Activated CD4-positive, alpha-beta T cell treated with anti-CD3 and anti-CD28 coated beads for 4 hours (primary cell): ENCODE results near the gene ADAMTS6.
A peak's percentile ranks its signal among the peaks of the same experiment; 100 is the strongest.

Source experiments
- DNase-seq, 2 donors: peaks; one replicate each; pipeline ENCODE4 v3.0.0-alpha.2; 2020

The ADAMTS6 gene

DNA sequence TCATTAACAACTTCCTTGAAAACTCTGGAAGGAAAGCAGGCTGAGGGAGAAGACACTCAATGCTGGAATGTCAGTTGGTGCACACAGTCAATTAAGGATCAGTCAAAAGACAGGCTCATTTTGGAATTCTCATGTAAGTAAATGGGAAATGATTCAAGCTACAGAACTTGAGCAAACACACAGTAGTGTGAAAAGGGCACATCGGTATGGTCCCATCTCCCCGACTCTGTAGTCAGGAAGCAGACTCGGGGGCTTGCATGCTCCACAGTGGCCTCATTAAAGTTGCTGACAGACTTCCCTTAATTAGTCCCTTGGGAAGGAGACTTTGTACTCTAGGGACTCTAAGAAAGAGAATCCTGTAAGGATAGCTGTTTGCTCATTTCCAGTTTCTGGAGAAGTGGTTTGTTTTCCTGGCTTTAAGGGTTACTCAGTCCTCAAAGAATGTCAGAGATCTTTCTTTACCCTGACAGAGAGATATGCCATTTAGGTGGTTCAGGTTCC, 339.2 kb downstream of the ADAMTS6 start:
- DNase-seq, result no peak

DNA sequence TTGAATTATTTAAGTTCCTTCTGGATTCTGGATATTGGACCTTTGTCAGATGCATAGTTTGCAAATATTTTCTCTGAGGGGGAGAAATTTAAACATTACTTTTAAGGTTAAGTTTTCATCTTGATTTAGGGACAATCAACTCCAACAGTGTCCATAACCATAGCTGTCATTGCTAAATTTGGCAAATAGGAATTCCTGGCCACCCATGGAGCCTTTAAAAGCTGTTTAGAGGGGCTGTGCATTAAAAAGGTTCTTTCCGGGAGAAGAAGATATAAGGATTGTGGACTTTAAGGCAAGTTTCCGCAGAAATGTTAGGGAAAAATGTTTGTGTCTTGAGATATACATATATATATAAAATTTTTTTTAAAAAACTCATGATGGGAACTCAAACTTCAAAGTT, 339.7 kb downstream of the ADAMTS6 start:
- DNase-seq, result no peak

DNA sequence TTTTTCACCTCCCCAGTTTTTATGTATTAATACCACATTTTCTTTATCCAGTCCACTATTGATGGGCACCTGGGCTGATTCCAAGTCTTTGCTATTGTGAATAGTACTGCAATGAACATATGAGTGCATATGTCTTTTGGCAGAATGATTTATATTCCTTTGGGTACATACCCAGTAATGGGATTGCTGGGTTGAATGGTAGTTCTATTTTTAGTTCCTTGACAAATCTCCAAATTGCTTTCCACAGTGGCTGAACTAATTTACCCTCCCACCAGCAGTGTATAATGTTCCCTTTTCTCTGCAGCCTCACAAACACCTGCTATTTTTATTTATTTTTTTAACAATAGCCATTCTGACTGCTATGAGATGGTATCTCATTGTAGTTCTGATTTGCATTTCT, 340.2 kb downstream of the ADAMTS6 start:
- no peak for DNase-seq

DNA sequence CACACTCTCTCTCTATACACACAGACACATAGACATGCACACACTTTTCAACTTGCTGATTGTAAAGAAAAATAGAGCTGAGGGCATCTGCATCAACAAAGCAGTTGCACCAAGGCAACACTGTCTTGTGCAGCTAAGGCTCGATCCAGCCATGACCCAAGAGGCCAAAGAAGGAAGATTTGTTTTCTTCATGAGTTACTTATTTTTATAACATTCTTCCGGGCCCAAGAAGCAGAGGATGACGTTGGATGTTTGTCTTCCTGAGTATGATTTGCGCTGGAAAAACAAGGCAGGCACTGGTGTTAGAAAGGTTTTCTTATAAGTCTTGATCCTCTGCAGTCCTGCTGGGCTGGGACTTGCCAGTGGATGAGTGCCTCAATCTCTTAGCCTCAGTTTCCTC, 344.1 kb downstream of the ADAMTS6 start:
- DNase-seq, result no peak

DNA sequence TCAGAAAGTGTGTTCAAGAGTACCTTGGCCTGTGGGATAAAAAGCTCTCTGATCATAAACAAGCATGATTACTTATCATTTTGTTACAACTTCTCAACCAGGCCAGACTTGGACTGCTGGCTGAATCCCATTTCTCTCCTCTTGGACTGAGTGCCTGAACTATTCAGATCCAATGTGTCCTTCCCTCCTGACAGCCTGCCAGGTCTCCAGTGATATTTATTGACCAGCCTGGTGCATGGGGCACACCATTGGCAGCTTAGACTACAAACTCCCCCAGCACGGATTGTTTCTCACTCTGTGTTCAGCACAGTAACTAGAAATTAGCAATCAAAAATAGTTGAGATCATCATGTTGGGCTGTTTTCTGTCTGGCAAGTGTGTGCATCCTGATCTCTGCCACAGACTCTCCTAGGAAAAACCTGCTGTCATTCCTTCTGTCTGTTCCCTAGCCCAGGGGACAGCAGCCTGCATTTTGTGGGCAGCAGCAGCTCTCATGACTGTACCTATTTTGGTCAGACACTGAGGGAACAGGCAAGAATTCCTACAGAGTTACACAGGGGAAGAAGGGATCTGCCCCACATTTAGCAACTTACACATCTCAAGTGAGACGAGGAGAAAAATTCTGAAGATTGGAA, 348.1 kb downstream of the ADAMTS6 start:
- DNase-seq, result no peak

DNA sequence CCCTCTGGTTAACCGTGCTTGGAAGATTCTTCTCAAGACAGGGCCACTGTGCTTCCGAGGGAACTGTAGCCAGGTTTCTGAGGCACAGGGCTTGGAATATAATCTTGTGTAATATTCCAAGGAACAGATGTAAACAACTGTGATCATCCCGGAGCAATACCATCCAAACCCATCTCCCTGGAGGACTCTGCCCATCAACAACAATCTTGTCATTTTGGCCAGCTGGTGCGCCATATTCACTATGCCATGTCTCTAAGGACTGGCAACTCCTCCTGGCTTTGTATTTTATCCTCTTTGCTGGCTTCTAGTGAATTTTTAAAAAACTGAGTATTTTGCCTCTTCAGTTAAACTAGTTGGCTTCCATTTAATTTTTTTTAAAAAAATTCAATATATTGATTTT, 349.3 kb downstream of the ADAMTS6 start:
- DNase-seq, result no peak

DNA sequence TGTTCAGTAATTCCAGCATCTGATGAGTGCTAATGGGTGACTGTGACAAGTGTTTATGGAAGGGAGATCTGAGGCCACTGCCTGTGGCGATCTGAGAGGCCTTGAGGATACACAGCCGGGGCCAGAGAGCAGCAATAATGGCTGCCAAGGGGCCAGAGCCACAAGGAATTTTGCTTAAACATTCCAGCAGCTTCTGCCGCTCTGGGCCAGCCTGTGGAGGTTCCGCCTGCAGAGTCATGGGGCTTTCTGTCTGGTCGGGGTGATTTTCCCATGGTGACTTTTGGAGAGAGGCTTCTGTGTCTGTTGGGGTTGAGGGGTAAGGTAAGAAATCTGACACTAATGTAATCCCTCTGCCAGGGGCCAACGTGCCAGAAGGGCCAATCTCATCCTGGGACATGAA, 353.5 kb downstream of the ADAMTS6 start:
- no peak for DNase-seq

DNA sequence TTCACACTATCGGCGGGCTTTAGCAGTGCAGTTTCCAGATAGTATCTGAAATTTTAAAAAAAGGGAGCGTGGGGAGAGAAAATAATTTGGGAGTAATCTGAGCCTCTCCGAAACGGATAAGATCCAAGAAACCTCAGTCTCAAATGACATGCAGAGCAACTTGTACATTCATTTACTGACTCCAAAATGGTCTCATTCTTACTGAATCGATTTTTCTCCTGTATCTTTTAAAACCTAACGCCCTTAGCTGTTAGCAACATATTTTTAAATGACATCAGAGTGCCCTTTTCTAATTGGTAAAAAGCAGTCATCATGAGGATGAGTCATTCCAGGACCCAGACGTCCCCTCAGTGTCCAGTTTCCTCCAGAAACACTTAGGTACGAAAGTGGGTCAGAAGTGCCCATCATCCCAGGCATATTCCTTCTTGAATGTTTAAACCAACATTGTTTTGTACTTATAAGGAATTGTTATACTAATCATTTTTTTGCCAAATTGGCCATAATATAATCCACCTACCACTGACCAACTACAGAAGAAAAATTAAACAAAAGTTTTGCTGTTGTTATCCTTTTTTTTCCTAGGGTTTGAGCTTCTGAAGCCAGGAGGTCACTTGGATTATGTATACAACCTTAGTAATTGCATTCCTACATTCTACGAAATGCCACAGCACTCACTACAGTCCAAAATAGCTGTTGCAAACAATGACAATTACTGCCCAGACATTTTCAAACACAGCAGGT, 354.4 kb downstream of the ADAMTS6 start:
- no peak for DNase-seq

DNA sequence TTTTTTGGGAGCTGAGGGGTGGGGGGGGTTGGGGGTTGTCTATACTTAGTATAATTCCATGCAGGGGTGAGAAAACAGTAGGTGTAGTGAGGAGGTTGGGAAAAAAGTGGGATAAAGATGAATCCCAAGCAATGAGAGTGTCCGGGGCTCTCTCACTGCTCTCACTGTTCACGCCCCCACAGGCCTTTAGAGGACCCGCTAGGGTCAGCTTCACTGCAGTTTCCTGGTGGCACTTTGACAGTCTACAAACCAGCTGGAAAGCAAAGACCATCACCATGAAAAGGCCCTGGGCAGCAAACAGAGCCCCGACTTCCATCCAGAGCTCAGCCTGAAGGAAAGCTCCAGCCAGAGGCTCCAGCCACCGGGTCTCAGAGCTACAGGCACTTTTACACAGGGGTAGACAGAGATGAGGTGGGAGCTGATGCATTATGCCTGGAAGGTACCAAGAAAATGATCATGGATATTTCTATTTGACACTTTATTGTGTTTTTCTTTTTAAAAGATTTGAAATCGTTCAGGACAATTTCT, 355.1 kb downstream of the ADAMTS6 start:
- DNase-seq, result no peak

DNA sequence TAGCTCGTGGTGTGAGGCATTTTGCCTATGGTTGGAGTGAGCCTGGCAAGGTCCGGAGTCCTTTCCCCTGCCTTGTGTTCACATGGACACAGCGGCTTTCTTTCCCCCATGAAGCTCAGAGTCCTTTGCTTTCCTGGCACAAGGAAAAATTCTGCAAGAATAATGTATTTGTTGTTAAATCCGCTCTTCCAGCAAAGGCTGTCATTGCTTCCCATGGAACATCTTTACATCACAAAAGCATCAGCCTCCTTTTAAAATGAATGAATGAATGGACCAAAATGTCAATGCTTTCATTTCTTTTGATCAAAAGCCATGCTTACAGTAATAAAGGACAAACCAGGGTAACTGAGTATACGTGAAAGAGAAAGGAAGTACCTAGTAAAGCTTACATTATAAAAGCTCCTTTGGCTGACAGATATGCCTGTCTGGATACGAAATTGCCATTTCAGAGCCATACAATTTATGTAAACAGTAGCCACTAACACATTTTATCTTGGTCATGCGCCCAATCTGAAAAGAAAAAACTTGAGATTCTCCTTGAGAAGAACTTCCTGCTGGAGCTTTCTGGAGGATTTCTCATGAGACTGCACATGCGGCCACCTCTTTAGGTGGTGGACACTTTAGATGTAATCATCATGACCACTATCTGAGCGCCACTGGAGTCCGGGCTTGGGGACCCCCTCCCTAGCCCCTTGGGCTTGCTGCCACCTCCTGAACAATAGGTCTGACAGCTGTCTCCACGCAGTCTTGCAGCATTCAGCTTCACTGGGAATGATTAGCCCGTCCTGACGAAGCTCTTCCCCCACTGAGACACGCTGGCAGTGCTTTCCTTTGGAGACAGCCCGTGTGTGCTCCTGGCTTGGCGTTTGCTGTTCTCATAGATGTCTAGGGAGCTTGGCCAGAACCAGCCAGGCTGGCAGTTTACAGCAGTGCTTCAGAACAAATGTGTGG, 355.9 kb downstream of the ADAMTS6 start:
- no peak for DNase-seq

DNA sequence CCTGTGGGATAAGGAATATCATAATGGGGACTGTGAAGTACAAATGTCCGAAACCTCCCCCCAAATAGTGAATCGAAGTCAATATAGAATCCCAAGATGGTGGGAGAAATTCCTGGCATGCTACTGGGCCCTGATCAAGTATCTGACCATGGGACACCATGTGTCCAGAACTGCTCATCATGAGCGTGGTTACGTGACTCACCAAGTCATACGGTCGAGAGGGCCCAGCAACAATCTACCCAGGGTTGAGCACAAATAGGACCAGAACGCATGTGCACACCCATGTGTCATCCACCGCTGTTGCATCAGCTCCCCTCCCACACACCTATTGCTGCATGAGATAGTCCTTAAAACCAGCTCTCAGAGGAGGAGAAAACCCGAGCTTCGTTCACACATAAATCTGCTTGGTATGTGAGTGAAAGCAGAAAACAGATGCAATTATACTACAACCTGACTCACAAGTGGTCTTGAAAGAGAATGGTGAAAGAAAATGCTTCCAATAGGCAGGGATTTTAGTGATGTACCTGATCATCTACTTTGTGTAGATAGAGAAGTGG, 359.8 kb downstream of the ADAMTS6 start:
- DNase-seq, result no peak

DNA sequence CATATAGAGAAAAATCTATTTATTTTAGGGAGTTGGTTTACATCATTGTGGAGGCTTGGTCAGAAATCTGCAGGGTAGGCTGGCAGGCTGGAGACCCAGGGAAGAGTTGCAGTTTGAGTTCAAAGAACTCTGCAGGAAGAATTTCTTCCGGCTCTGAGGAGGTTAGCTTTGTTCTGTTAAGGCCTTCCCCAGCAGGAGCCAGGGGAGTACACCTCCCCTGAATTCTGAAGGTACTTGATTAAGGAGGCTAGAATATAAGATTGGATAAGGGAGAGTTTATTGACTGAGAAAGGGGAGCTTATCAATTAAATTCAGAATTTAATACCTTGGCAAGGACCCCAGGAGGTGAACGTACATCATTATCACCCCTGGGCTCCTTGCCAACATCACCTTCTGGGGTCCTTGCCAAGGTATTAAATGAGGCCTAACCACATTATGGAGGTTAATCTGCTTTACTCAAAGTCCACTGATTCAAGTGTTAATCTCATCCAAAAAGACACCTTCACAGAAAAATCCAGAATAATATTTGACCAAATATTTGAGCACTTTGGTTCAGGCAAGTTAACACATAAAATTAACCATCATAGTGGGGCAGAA, 361.3 kb downstream of the ADAMTS6 start:
- no peak for DNase-seq

DNA sequence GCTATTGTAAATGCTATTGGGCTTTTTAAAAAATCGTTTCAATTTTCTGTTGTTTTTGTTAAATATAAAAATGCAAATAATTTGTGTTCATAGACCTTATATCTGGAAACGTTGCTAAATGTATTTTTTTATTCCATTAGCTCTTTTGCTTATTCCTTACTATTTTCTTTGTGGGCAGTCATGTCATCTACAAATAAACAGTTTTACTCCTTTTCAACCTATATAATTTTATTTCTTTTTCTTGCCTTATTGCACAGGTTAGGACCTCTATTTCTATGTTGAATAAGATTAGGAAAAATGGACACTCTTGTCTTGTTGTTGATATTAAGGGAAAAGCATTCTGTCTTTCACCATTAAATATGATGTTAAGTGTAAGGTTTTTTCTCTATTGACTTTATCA, 364.2 kb downstream of the ADAMTS6 start:
- no peak for DNase-seq

DNA sequence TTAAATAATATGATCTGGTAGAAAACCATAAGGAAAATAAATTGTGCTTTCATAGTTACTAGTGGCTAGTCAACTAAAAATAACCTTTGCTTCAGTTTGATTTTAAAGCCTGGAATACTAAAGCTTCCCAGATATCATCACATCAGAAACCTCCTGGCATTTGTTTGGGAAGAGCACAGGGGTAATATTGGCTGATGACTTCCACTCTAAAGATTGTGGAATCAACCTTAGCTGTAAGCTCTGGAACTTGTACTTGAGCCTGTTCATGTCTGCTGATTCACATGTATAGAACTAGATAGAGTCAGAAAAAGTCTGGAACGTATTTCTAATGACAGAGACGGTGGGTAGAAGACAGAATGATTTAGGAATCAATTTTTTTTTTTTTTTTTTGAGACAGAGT, 367.9 kb downstream of the ADAMTS6 start:
- no peak for DNase-seq

DNA sequence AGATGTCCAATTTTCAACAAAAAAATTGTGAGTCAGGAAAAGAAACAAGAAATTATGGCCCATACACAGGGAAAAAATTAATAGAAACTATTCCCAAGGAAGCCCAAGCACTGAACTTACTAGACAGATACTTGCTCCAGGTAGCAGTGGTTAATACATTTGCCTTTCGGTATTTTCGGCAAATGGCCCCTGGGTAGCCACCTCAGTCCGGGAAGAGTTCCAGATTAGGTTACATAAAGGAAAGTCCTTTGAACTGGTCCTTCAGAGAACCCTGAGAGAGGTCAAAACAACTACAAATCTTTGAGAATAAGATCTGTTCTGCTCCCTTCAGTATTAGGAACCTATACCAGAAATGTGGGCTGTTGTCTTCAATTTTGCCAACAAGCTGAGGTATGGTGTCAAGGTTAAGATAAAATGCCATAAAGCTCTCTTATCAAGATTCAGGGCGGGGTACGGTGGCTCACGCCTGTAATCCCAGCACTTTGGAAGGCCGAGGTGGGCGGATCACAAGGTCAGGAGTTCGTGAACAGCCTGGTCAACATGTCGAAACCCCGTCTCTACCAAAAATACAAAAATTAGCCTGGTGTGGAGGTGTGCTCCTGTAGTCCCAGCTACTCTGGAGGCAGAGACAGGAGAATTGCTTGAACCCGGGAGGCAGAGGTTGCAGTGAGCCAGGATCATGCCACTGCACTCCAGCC, 369.6 kb downstream of the ADAMTS6 start:
- no peak for DNase-seq

DNA sequence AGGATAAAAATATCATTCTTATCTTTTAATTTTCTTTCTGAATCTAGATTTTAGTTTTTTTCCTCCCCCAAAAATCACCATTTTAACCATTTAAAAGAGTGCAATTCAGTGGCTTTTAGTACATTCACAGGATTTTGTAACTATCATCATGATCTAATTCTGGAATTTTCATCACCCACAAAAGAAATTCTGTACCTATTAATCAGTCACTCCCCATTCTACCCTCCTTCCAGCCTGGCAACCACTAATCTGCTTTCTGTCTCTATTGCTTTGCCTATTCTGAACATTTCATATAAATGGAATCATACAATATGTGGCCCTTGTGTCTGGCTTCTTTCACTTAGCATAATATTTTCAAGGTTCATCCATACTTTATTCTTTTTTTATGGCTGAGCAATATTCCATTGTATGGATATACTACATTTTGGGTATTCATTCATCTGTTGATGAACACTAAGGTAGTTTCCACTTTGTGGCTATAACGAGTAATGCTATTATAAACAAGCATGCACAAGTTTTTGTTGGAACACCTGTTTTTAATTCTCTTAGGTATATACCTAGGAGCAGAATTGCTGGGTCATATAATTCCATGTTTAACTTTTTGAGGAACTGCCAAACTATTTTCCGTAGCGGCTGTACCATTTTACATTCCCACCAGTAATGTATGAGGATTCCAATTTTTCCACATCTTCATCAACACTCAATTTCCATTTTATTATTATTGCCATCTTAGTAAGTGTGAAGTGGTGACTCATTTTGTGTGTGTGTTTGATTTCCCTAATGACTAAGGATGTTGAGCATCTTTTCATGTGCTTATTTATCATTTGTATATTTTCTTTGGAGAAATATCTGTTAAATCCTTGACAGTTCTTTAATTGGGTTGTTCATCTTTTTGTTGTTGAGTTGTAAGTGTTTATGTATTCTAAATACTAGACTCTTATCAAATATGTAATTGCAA, 372.7 kb downstream of the ADAMTS6 start:
- no peak for DNase-seq

DNA sequence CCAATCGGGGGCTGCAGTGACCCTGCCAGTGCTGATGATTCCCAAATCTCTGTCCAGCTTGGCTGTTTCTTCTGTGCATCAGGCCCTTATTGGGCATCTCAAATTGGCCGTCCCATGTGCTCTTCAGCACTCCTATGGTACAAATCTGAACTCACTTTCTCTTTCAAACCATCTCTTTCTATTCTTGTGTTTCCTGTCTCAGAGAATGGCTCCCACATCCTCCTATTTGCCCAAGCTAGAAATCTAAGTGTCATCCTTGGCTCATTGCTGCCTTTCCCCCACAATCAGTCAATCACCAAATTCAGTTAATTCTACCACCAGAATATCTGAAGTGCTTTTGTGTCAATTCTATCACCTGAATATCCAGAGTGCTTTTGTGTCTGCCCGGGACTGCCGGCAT, 376.4 kb downstream of the ADAMTS6 start:
- DNase-seq, result no peak

DNA sequence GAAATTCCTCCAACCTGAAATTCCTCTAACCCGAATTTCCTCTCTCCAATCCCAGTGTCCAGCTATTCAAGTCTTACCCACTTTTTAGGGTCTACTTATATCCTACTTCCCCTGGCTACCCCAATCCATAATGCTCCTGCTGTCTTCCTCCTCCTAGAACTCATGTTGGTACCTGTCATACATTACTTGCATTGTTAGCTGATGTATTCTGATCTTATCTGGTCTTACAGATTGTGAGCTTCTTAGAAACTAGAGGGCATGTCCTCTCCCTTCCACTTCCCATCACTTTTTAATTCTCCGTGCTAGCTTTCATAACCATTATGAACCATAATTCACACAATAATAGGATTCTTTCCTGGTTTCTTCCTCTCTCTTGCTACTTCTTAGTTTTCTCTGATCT, 376.9 kb downstream of the ADAMTS6 start:
- no peak for DNase-seq

DNA sequence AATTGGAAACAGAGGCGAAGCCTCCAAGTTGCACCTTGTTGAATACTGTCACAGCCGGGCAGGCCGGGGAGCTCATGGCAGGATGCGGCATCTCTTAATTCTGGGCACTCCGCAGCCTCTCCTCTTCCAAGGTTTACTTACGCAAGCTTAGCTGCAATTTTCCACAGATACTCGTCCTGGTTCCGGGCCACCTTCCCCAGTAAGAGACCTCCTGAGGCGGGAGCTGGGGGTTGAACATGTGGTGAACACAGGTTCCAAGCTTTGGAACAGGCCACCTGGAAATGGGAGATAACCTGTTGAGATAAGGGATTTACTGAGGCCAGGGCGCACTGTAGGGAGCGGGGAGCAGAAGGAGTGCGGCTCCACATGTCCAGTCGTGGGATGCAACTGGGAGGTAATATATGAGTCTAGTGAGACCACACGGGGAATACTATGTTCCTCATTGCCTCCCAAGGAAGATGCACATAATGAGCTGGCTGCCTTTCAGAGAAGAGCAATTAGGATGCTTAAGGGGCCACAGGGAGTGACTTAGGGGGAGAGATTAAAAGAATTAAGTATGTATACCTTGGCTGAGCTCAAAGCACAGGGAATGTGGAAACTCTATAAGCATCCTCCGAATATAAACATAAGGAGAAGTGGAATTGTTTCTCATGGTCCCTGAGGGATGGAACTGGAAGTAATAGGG, 377.8 kb downstream of the ADAMTS6 start:
- DNase-seq, result peak; percentile 1 to 4
